SK-N-SH (cell line): ENCODE data around the gene ACSL6. TPM values are rescaled to one million over a fixed set of nuclear protein-coding genes. Genes with fewer than 3 reads are reported as not detected.

Source experiments
- CTCF ChIA-PET: fragments of 300-600, 350-600 bp; formaldehyde crosslinking; extraction: SDS; loops from one replicate; lab custom pipeline; 2021; lab: Yijun Ruan, JAX
- POLR2A ChIA-PET: fragments of 350-600 bp; sonication (Branson Sonifier 250); formaldehyde crosslinking; extraction: SDS; loops from one replicate; lab custom pipeline; 2020; ENCODE audit warnings: antibody characterized with exemption, inconsistent platforms; lab: Yijun Ruan, JAX
- DNase-seq: peaks from one replicate; pipeline ENCODE4 v3.0.0; 2012
- H2AFZ ChIP-seq: fragments of 200-600 bp; sonication (generic); 2 replicates; pipeline ENCODE4 v1.8.1; 2016; ENCODE audit warnings: antibody characterized with exemption, mild to moderate bottlenecking, low read depth
- H3F3A ChIP-seq: fragments of 200-600 bp; sonication (generic); replicated peaks from 2 replicates; pipeline ENCODE3; 2016; ENCODE audit warnings: antibody characterized with exemption, mild to moderate bottlenecking; ENCODE audit not compliant: insufficient read depth
- H3K27ac ChIP-seq, 2 experiments: fragments of 200-500 bp in 1 of 2; fragments of 200-600 bp in 1 of 2; sonication (Bioruptor generic) in 1 of 2; sonication (generic), shearing (Covaris generic) in 1 of 2; 2 replicates each; pipeline versions ENCODE4 v1.5.1 to v1.6.1; 2014 to 2016; ENCODE audit warnings: low read depth in 2 of 2, inconsistent platforms in 1 of 2, low read length in 1 of 2, mild to moderate bottlenecking in 1 of 2, mixed read lengths in 1 of 2
- H3K27me3 ChIP-seq: fragments of 200-600 bp; sonication (generic), shearing (Covaris generic); 2 replicates; pipeline ENCODE4 v1.6.1; 2016; ENCODE audit warnings: mixed run types; ENCODE audit not compliant: insufficient read depth
- H3K36me3 ChIP-seq, 2 experiments: fragments of 200-500 bp in 1 of 2; fragments of 200-600 bp in 1 of 2; sonication (Bioruptor generic) in 1 of 2; sonication (generic) in 1 of 2; replicated peaks in 1 of 2; 2 replicates each; pipeline versions ENCODE3 to v1.5.1; 2014 to 2016; ENCODE audit warnings: low read length in 1 of 2, mild to moderate bottlenecking in 1 of 2; ENCODE audit not compliant: insufficient read depth in 2 of 2, control insufficient read depth in 1 of 2
- H3K4me1 ChIP-seq, 2 experiments: fragments of 200-500 bp in 1 of 2; fragments of 200-600 bp in 1 of 2; sonication (Bioruptor generic) in 1 of 2; sonication (generic), shearing (Covaris generic) in 1 of 2; 2 replicates each; pipeline versions ENCODE4 v1.5.1 to v1.6.1; 2014 to 2016; ENCODE audit warnings: low read depth in 1 of 2, low read length in 1 of 2, mixed run types in 1 of 2; ENCODE audit not compliant: insufficient read depth in 2 of 2, control insufficient read depth in 1 of 2
- H3K4me2 ChIP-seq: fragments of 200-600 bp; sonication (generic), shearing (Covaris generic); 2 replicates; pipeline ENCODE4 v1.6.1; 2017; ENCODE audit warnings: mixed run types
- H3K4me3 ChIP-seq, 2 experiments: fragments of 200-500 bp in 1 of 2; fragments of 200-600 bp in 1 of 2; sonication (Bioruptor generic) in 1 of 2; sonication (generic), shearing (Covaris generic) in 1 of 2; 2 replicates each; pipeline versions ENCODE4 v1.5.1 to v1.8.1; 2014 to 2016; ENCODE audit warnings: low read depth in 2 of 2, inconsistent platforms in 1 of 2, low read length in 1 of 2, mild to moderate bottlenecking in 1 of 2, mixed read lengths in 1 of 2, moderate library complexity in 1 of 2
- H3K79me2 ChIP-seq: fragments of 200-600 bp; sonication (generic); 2 replicates; pipeline ENCODE4 v1.8.1; 2017; ENCODE audit warnings: mild to moderate bottlenecking; ENCODE audit not compliant: insufficient read depth
- H3K9ac ChIP-seq: fragments of 200-600 bp; sonication (generic); 2 replicates; pipeline ENCODE4 v1.6.1; 2017; ENCODE audit warnings: mixed run types
- H3K9me2 ChIP-seq: fragments of 200-600 bp; sonication (generic); 2 replicates; pipeline ENCODE4 v1.6.1; 2017; ENCODE audit warnings: mixed run types
- H3K9me3 ChIP-seq: fragments of 200-600 bp; sonication (generic); 2 replicates; pipeline ENCODE4 v1.6.1; 2017; ENCODE audit warnings: mixed run types, mild to moderate bottlenecking, moderate library complexity
- H4K20me1 ChIP-seq: fragments of 200-600 bp; sonication (generic); 2 replicates; pipeline ENCODE4 v1.6.1; 2017; ENCODE audit warnings: mild to moderate bottlenecking, mixed run types; ENCODE audit not compliant: insufficient read depth
- CHD2 ChIP-seq: fragments of 150-350 bp; IDR thresholded peaks from 2 replicates; pipeline ENCODE4 v1.6.1; 2018; ENCODE audit warnings: low read length; ENCODE audit not compliant: partially characterized antibody
- EZH2phosphoT487 ChIP-seq: fragments of 200-600 bp; sonication (generic); IDR thresholded peaks from 2 replicates; pipeline ENCODE4 v1.6.1; 2017; ENCODE audit warnings: low read depth, mixed run types, mild to moderate bottlenecking, antibody characterized with exemption, moderate library complexity, borderline replicate concordance
- FOXM1 ChIP-seq: IDR thresholded peaks from 2 replicates; pipeline ENCODE4 v1.4.0; 2012; ENCODE audit warnings: low read depth, mild to moderate bottlenecking
- GATA2 ChIP-seq: sonication (generic); formaldehyde crosslinking; IDR thresholded peaks from 2 replicates; pipeline ENCODE4 v1.5.0; 2020; ENCODE audit warnings: mild to moderate bottlenecking, missing genetic modification reagents
- IRF3 ChIP-seq: fragments of 150-350 bp; IDR thresholded peaks from 2 replicates; pipeline ENCODE4 v1.6.1; 2016; ENCODE audit warnings: mild to moderate bottlenecking, low read depth, low read length
- JUND ChIP-seq: IDR thresholded peaks from 2 replicates; pipeline ENCODE4 v1.4.0; 2012
- MEF2A ChIP-seq: IDR thresholded peaks from 2 replicates; pipeline ENCODE4 v1.4.0; 2012; ENCODE audit warnings: low read depth, borderline replicate concordance
- MXI1 ChIP-seq: IDR thresholded peaks from 2 replicates; pipeline ENCODE4 v1.6.1; 2012; ENCODE audit warnings: mild to moderate bottlenecking, low read depth, low read length, improper control_type of control experiment
- NFIC ChIP-seq: IDR thresholded peaks from 2 replicates; pipeline ENCODE4 v1.4.0; 2012; ENCODE audit warnings: borderline replicate concordance
- NRF1 ChIP-seq: IDR thresholded peaks from 2 replicates; pipeline ENCODE4 v1.6.1; 2012; ENCODE audit warnings: low read depth, mild to moderate bottlenecking, low read length
- PBX3 ChIP-seq: IDR thresholded peaks from 2 replicates; pipeline ENCODE4; 2012
- RAD21 ChIP-seq: IDR thresholded peaks from 2 replicates; pipeline ENCODE4 v1.6.1; 2012; ENCODE audit warnings: mild to moderate bottlenecking, low read length
- RFX5 ChIP-seq: IDR thresholded peaks from 2 replicates; pipeline ENCODE4 v1.6.1; 2012; ENCODE audit warnings: mild to moderate bottlenecking, improper control_type of control experiment, low read length
- SMC3 ChIP-seq: IDR thresholded peaks from 2 replicates; pipeline ENCODE4 v1.6.1; 2012; ENCODE audit warnings: low read depth, low read length, improper control_type of control experiment
- TAF1 ChIP-seq: IDR thresholded peaks from 2 replicates; pipeline ENCODE4 v1.6.1; 2012; ENCODE audit warnings: low read depth, mild to moderate bottlenecking, low read length, moderate library complexity, borderline replicate concordance
- YY1 ChIP-seq: IDR thresholded peaks from 2 replicates; pipeline ENCODE4 v1.4.0; 2012; ENCODE audit warnings: low read depth, mild to moderate bottlenecking
- ZBTB33 ChIP-seq: IDR thresholded peaks from 2 replicates; pipeline ENCODE4 v1.4.0; 2012; ENCODE audit warnings: low read depth, borderline replicate concordance
- WGBS: methylation state at CpG from one replicate; pipeline ENCODE4 v1.1.6; 2017; ENCODE audit warnings: low lambda C conversion rate; 5-methylcytosine and 5-hydroxymethylcytosine counted together
- polyA plus RNA-seq, 3 experiments: library from polyadenylated mRNA; depleted of rRNA; stranded (reverse); fragments of >200 nt; gene quantifications; 2 replicates each; pipeline ENCODE4 v1.2.3, GENCODE V29; 2012
- TF ChIP-seq, protein P1 (sequence below): IDR thresholded peaks from 2 replicates; pipeline ENCODE4 v1.4.0; 2012; ENCODE audit warnings: low read depth
- TF ChIP-seq, protein P2 (sequence below): fragments of 200-600 bp; sonication (generic); IDR thresholded peaks from 2 replicates; pipeline ENCODE4 v1.6.1; 2017; ENCODE audit warnings: antibody characterized with exemption, mild to moderate bottlenecking, moderate library complexity
- TF ChIP-seq, protein P3 (sequence below): IDR thresholded peaks from 2 replicates; pipeline ENCODE4 v1.4.0; 2012; ENCODE audit warnings: low read depth, borderline replicate concordance

ACSL6 gene
- polyA plus RNA-seq, 1 of the 3 experiments (the other 2 are of a cell fraction): 0.46 TPM

- H2AFZ ChIP-seq: no peak overlapping the region
- no peak for DNase-seq
- H3K27ac ChIP-seq: no peak overlapping the region
- no peaks in the 10 kb centered on the region; the same call in 1 of the 2 replicates for H3K27me3 ChIP-seq
- H3K9ac ChIP-seq: no peak overlapping the region
- H4K20me1 ChIP-seq: no peaks in the 10 kb centered on the region
- no peaks in the 10 kb centered on the region for H3F3A ChIP-seq
- H3K36me3 ChIP-seq: no peaks in the 10 kb centered on the region
- no peaks in the 10 kb centered on the region for H3K79me2 ChIP-seq
- no peaks in the 10 kb centered on the region for H3K9me3 ChIP-seq
- TF ChIP-seq JUND (no peak), TAF1 (no peak), YY1 (no peak), NRF1 (no peak), PBX3 (no peak), RAD21 (no peak), RFX5 (no peak)
- TF ChIP-seq, protein P1, sequence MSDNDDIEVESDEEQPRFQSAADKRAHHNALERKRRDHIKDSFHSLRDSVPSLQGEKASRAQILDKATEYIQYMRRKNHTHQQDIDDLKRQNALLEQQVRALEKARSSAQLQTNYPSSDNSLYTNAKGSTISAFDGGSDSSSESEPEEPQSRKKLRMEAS: no peak
- H3K4me2 ChIP-seq: no peak overlapping the region
- no peaks in the 10 kb centered on the region for H3K4me1 ChIP-seq
- H3K9me2 ChIP-seq: no peaks in the 10 kb centered on the region
- WGBS: 49% methylated on average over 4 of the region's 4 CpGs
- ChIA-PET CTCF (interaction anchor here (1.6 to 1.9 kb wide), 2 partner anchors 14 kb away, joined by 4 to 7 read pairs; no protein-coding TSS in a partner anchor), POLR2A (no interaction called here)
- no peak overlapping the region for H3K4me3 ChIP-seq
Observed at GRCh38 chr5:132049093-132049492, 37.6 kb upstream of the ACSL6 start.

DNA sequence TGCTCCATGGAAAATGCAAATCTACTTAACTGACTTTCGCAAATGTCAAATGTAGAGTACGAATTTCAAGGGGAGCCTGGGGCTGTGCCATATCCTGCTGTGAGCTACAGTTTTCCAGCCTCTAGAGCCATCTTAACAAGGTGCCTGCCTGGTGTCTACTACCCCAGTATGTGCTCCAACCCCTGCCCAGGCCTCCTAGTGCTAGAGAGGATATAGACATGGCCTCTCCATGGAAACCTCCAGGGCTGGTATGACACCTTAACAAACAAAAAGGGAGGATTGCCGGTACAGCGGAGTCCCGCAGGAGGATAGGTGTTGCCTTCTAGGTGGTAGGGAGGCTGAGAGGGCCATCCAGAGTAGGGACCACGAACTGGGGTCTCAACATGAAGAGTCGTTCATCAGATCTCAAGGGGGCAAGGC lies 35.4 kb upstream of the ACSL6 start:
- no peaks in the 10 kb centered on the region for H3K27me3 ChIP-seq
- no peak for DNase-seq
- H3K9me2 ChIP-seq: no peaks in the 10 kb centered on the region
- no peak overlapping the region for H3K4me3 ChIP-seq
- H4K20me1 ChIP-seq: no peaks in the 10 kb centered on the region
- WGBS: 57% methylated on average over 7 of the region's 7 CpGs
- no peaks in the 10 kb centered on the region for H3K9me3 ChIP-seq
- H3K36me3 ChIP-seq: no peaks in the 10 kb centered on the region
- no peaks in the 10 kb centered on the region for H3K4me1 ChIP-seq
- ChIA-PET CTCF (no interaction called here), POLR2A (no interaction called here)
- H3K9ac ChIP-seq: no peak overlapping the region
- no peak overlapping the region for H3K4me2 ChIP-seq
- H3K79me2 ChIP-seq: no peaks in the 10 kb centered on the region
- TF ChIP-seq PBX3 (no peak), JUND (no peak), FOXM1 (no peak), MXI1 (no peak), IRF3 (no peak), ZBTB33 (no peak), MEF2A (no peak), CHD2 (no peak), SMC3 (no peak), NFIC (no peak), YY1 (no peak), EZH2phosphoT487 (no peak), GATA2 (CRISPR knock-in tag) (no peak), RFX5 (no peak)
- TF ChIP-seq, protein P2, sequence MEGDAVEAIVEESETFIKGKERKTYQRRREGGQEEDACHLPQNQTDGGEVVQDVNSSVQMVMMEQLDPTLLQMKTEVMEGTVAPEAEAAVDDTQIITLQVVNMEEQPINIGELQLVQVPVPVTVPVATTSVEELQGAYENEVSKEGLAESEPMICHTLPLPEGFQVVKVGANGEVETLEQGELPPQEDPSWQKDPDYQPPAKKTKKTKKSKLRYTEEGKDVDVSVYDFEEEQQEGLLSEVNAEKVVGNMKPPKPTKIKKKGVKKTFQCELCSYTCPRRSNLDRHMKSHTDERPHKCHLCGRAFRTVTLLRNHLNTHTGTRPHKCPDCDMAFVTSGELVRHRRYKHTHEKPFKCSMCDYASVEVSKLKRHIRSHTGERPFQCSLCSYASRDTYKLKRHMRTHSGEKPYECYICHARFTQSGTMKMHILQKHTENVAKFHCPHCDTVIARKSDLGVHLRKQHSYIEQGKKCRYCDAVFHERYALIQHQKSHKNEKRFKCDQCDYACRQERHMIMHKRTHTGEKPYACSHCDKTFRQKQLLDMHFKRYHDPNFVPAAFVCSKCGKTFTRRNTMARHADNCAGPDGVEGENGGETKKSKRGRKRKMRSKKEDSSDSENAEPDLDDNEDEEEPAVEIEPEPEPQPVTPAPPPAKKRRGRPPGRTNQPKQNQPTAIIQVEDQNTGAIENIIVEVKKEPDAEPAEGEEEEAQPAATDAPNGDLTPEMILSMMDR: no peak
- TF ChIP-seq, protein P3, sequence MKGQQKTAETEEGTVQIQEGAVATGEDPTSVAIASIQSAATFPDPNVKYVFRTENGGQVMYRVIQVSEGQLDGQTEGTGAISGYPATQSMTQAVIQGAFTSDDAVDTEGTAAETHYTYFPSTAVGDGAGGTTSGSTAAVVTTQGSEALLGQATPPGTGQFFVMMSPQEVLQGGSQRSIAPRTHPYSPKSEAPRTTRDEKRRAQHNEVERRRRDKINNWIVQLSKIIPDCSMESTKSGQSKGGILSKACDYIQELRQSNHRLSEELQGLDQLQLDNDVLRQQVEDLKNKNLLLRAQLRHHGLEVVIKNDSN: no peak
- TF ChIP-seq, all 33 proteins: peak for 0
- Histone ChIP-seq H3F3A (no peaks in the 10 kb centered on the region), H3K27ac (no peak overlapping the region), H2AFZ (no peak overlapping the region)
